ENCODE results near the gene GSTK1.

The GSTK1 gene

DNA sequence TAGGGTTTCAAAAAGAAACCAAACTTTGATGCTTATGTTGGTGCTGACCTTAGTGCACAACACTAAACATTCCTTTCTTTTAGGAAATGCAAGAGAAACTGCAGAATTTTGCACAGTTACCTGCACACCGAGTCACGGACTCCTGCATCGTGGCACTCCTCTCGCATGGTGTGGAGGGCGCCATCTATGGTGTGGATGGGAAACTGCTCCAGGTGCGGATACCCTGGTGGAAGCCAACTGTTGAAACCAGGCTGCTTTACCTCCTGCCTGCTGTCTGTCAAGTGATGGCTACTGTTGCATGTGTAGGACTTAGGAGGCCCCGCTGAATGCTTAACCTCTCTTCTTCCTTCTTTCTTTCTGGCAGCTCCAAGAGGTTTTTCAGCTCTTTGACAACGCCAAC is 36.6 kb downstream of the GSTK1 start:
- DNase-seq (ENCODE audit: low read depth), result no peak

- DNase-seq (ENCODE audit: low read depth), result no peak
Measured at GRCh38 chr7:143300959-143301935, 38.0 kb downstream of the GSTK1 start.

DNA sequence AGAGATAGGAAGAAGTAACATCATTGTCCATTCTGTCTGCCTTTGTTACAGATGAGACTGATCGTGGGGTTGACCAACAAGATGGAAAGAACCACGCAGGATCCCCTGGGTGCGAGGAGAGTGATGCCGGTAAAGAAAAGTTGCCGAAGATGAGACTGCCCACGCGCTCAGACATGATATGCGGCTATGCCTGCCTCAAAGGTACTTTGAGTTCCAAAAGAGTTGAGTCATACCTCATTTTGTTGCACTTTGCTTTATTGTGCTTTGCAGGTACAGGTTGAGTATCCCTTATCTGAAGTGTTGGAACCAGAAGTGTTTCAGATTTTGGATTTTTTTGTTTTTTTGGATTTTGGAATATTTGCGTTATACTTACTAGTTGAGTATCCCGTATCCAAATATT is 40.5 kb downstream of the GSTK1 start:
- DNase-seq (ENCODE audit: low read depth), result no peak

DNA sequence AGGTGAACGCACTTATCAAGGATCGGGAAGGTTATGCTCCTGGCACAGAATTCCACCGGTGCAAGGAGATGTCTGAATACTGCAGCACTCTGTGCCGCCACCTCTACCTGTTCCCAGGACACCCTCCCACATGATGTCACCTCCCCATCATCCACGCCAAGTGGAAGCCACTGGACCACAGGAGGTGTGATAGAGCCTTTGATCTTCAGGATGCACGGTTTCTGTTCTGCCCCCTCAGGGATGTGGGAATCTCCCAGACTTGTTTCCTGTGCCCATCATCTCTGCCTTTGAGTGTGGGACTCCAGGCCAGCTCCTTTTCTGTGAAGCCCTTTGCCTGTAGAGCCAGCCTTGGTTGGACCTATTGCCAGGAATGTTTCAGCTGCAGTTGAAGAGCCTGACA is 41.7 kb downstream of the GSTK1 start:
- no peak for DNase-seq (ENCODE audit: low read depth)

DNA sequence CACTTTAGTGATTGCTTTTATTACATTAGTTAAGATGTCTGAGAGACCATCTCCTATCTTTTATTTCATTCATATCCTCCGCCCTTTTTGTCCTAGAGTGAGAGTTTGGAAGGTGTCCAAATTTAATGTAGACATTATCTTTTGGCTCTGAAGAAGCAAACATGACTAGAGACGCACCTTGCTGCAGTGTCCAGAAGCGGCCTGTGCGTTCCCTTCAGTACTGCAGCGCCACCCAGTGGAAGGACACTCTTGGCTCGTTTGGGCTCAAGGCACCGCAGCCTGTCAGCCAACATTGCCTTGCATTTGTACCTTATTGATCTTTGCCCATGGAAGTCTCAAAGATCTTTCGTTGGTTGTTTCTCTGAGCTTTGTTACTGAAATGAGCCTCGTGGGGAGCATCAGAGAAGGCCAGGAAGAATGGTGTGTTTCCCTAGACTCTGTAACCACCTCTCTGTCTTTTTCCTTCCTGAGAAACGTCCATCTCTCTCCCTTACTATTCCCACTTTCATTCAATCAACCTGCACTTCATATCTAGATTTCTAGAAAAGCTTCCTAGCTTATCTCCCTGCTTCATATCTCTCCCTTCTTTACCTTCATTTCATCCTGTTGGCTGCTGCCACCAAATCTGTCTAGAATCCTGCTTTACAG is 42.3 kb downstream of the GSTK1 start:
- peak; percentile 50 for DNase-seq (ENCODE audit: low read depth)

- DNase-seq (ENCODE audit: low read depth), result no peak
Measured at GRCh38 chr7:143308632-143309031, 45.4 kb downstream of the GSTK1 start.

GRCh38 chr7:143314127-143314526 is 50.9 kb downstream of the GSTK1 start:
- DNase-seq (ENCODE audit: low read depth), result no peak

DNA sequence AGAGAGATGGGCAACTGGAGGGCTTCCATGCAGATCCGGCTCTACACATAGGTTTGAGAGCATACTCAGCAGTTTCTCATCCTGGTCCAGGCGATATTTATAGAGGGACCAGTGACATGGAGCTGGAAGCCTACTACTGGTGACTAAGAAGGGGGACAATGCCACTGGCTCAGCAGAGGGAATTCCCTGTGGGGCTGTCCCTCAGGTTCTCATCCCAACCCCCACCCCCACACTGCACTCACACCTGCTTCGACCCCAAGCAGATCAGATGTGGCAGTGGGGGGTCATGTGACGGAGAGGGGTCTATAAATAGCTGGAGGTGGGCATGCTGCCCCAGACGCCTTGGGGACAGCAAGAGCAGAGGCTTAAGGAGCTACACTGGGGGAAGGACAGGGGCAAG is 52.5 kb downstream of the GSTK1 start, which contains the start of gene CLCN1:
TSS of gene CLCN1 (plus strand) at position 336 of the 400 bp plus-strand sequence. CDS start 102 bp downstream, outside the sequence.
- no peak for DNase-seq (ENCODE audit: low read depth)

GRCh38 chr7:143316492-143316891 is 53.3 kb downstream of the GSTK1 start:
- no peak for DNase-seq (ENCODE audit: low read depth)

DNA sequence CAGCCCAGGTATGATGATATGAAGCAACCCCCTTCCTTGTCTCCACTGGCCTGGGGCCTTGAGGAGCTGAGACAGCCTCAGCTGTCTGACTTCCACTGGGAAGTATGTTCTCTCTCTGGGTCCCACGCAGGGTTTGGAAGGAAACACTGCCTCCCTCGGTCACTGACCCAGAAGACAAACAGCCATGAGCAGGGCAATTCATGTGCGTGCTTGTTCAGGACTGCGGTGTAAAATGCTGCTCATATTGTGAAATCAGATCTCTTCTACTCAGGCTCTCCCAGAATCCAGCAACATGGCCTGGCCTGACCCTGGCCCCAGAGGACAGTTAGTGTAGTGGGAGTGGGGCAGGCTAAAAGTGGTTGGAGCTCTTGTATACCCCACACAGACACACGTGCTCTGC is 55.4 kb downstream of the GSTK1 start:
- no peak for DNase-seq (ENCODE audit: low read depth)

Data from stimulated activated CD8-positive, alpha-beta memory T cell treated with anti-CD3 and anti-CD28 coated beads, Interleukin-7, amount 100 ng/mL, for 24 hours (primary cell).